OCI-LY7 (cell line): Measurements from ENCODE around the gene NFATC3. TPM values are rescaled to one million over a fixed set of nuclear protein-coding genes. Genes with fewer than 3 reads are reported as not detected.
"Not testable (repeated sequence)": the region's sequence is repeated elsewhere in the genome, so short reads cannot be mapped to it uniquely, and the experiment has no call there.

ENCODE experiments used
- BruUV-seq: library from RNA; stranded (reverse); fragments of 400-500 nt; replicated peaks from 2 replicates; lab custom pipeline; 2021; lab: Mats Ljungman, UMichigan
- CTCF ChIA-PET: fragments of 300-600 bp; sonication (Branson Sonifier 250); formaldehyde crosslinking; loops from one replicate; lab custom pipeline; 2022; ENCODE audit warnings: antibody characterized with exemption; ENCODE audit not compliant: unreplicated experiment; lab: Charles Lee
- POLR2A ChIA-PET: fragments of 300-600 bp; sonication (Branson Sonifier 250); formaldehyde crosslinking; loops from one replicate; lab custom pipeline; 2022; ENCODE audit warnings: antibody characterized with exemption; lab: Charles Lee
- DNase-seq: peaks from one replicate; pipeline ENCODE4 v3.0.0-alpha.2; 2015; ENCODE audit warnings: low spot score
- H2AFZ ChIP-seq: fragments of 200-600 bp; sonication (generic), shearing (Covaris generic); 2 replicates; pipeline ENCODE4 v1.6.1; 2014; ENCODE audit warnings: mild to moderate bottlenecking, antibody characterized with exemption, low read length, moderate library complexity
- H3K27ac ChIP-seq: fragments of 200-600 bp; sonication (generic); 2 replicates; pipeline ENCODE4 v1.5.1; 2014; ENCODE audit warnings: mixed run types, low read depth, mild to moderate bottlenecking, moderate library complexity, low read length, inconsistent platforms; ENCODE audit not compliant: poor library complexity, severe bottlenecking
- H3K36me3 ChIP-seq: fragments of 200-600 bp; sonication (generic); 2 replicates; pipeline ENCODE4 v1.6.1; 2014; ENCODE audit warnings: mild to moderate bottlenecking, antibody characterized with exemption, low read length, moderate library complexity, mixed read lengths; ENCODE audit not compliant: insufficient read depth
- H3K4me1 ChIP-seq: fragments of 200-600 bp; sonication (generic); 2 replicates; pipeline ENCODE4 v1.5.1; 2014; ENCODE audit warnings: mild to moderate bottlenecking, low read length; ENCODE audit not compliant: insufficient read depth, poor library complexity, severe bottlenecking
- H3K4me2 ChIP-seq: fragments of 200-600 bp; sonication (generic); 2 replicates; pipeline ENCODE4 v1.6.1; 2014; ENCODE audit warnings: mild to moderate bottlenecking, low read length
- H3K4me3 ChIP-seq: fragments of 200-600 bp; sonication (generic); 2 replicates; pipeline ENCODE4 v1.5.1; 2014; ENCODE audit warnings: mild to moderate bottlenecking, low read depth, low read length; ENCODE audit not compliant: poor library complexity, severe bottlenecking
- H3K79me2 ChIP-seq: fragments of 200-600 bp; sonication (generic); 2 replicates; pipeline ENCODE4 v1.6.1; 2016; ENCODE audit warnings: low read depth, mild to moderate bottlenecking, low read length, moderate library complexity, mixed read lengths; ENCODE audit not compliant: insufficient read depth
- H3K9me2 ChIP-seq: fragments of 200-600 bp; sonication (generic); 2 replicates; pipeline ENCODE4 v1.6.1; 2016; ENCODE audit warnings: mild to moderate bottlenecking, low read length, mixed read lengths; ENCODE audit not compliant: insufficient read depth
- H3K9me3 ChIP-seq: fragments of 200-600 bp; sonication (generic); 2 replicates; pipeline ENCODE4 v1.6.1; 2014; ENCODE audit warnings: mild to moderate bottlenecking, mixed run types, low read length, mixed read lengths
- H4K20me1 ChIP-seq: fragments of 200-600 bp; sonication (generic); 2 replicates; pipeline ENCODE4 v1.6.1; 2014; ENCODE audit warnings: mild to moderate bottlenecking, antibody characterized with exemption, low read length, moderate library complexity, mixed read lengths; ENCODE audit not compliant: insufficient read depth
- EZH2phosphoT487 ChIP-seq: fragments of 200-600 bp; sonication (generic); IDR thresholded peaks from 2 replicates; pipeline ENCODE4 v1.6.1; 2018; ENCODE audit warnings: low read depth, borderline replicate concordance, mild to moderate bottlenecking, mixed run types, antibody characterized with exemption, low read length, moderate library complexity, mixed read lengths
- intact Hi-C: fragments of 100-400 bp; cut with micrococcal nuclease; formaldehyde crosslinking; loops from one replicate; pipeline ENCODE4 v1.10.0; 2022; ENCODE audit not compliant: unreplicated experiment
- total RNA-seq, 2 experiments: library from RNA; depleted of rRNA in 1 of 2; stranded (reverse); fragments of >200 nt in 1 of 2; shearing (Covaris generic) in 1 of 2; gene quantifications; 2 replicates each; pipeline ENCODE4 v1.2.3, GENCODE V29; 2014 to 2022
- TF ChIP-seq, protein P1 (sequence below): fragments of 200-600 bp; sonication (generic); conservative IDR thresholded peaks from 2 replicates; pipeline ENCODE4 v1.5.1; 2014; ENCODE audit warnings: mild to moderate bottlenecking, antibody characterized with exemption, low read length, moderate library complexity, mixed read lengths

NFATC3 gene
- total RNA-seq, 2 experiments from 2014 or later, result 73.4 to 76.0 TPM

DNA sequence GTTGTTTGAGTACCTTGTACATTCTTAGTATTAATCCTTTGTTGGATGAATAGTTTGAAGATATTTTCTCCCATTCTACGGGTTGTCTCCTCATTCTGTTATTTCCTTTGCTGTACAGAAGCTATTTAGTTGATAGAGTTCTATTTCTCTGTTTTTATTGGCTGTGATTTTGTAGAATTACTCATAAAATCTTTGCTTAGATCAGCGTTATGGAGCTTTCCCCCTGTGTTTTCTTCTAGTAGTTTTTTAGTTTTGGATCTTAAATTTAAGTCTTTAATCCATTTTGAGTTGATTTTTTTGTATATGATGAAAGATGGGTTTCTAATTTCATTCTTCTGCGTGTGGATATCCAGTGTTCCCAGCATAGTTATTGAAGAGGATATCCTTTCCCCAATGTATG lies 45.4 kb downstream of the NFATC3 start:
- no peaks in the 10 kb centered on the region for H3K9me2 ChIP-seq
- H3K9me3 ChIP-seq, result no peaks in the 10 kb centered on the region
- CTCF ChIA-PET, result no interaction called here
- no peak for TF ChIP-seq EZH2phosphoT487
- TF ChIP-seq, protein P1, sequence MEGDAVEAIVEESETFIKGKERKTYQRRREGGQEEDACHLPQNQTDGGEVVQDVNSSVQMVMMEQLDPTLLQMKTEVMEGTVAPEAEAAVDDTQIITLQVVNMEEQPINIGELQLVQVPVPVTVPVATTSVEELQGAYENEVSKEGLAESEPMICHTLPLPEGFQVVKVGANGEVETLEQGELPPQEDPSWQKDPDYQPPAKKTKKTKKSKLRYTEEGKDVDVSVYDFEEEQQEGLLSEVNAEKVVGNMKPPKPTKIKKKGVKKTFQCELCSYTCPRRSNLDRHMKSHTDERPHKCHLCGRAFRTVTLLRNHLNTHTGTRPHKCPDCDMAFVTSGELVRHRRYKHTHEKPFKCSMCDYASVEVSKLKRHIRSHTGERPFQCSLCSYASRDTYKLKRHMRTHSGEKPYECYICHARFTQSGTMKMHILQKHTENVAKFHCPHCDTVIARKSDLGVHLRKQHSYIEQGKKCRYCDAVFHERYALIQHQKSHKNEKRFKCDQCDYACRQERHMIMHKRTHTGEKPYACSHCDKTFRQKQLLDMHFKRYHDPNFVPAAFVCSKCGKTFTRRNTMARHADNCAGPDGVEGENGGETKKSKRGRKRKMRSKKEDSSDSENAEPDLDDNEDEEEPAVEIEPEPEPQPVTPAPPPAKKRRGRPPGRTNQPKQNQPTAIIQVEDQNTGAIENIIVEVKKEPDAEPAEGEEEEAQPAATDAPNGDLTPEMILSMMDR, result no peak
- no TSS peak for BruUV-seq
- H2AFZ ChIP-seq, result no peak overlapping the region
- H3K4me2 ChIP-seq, result no peak overlapping the region
- H3K36me3 ChIP-seq, result peaks cover 50% of the 10 kb centered on the region
- H3K4me1 ChIP-seq, result peaks cover 18% of the 10 kb centered on the region
- DNase-seq, result no peak
- POLR2A ChIA-PET, result no interaction called here
- no peak overlapping the region for H3K27ac ChIP-seq
- intact Hi-C loops, result no loop called here
- H3K4me3 ChIP-seq, result no peak overlapping the region
- H4K20me1 ChIP-seq, result peaks cover 7% of the 10 kb centered on the region
- H3K79me2 ChIP-seq, result peaks cover 83% of the 10 kb centered on the region

DNA sequence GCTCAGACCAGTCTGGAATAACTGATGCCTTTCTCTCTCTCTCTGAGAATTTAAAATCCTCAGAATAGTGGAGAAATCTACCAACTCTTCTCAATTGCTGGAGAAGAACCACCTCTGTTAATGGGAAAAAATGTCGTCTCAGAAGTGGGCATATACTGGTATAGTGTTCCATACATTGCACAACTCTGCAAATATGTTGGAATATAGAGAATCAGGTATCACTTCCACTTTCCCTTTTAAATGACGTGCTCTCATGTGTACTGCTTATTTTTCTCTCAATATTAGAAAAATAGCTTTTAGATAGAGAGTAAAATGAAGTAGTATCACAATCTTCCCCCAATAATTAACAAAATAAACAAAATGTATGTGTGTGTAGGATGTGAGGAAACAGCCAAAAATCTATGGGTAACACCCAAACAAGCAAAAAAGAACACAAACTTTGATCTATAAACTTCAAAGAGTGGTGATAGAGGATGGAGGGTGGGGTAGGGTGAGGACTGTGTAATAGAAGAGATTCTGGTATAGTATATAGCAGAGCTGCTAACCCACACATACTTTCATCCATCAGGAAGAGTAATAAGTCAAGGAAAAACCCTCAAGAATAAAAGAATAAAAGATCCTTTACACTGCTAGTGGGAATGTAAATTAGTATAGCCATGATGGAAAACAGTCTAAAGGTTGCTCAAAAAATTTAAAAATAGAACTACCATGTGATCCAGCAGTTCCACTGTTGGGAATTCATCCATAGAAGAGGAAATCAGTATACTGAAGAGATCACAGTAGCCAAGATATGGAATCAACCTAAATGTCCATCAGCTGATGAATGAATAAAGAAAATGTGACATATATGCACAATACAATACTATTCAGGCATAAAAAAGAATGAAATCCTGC lies 46.9 kb downstream of the NFATC3 start:
- Histone ChIP-seq H3K4me2 (no peak overlapping the region), H3K9me3 (no peaks in the 10 kb centered on the region), H3K79me2 (peaks cover 87% of the 10 kb centered on the region), H4K20me1 (peaks cover 7% of the 10 kb centered on the region), H3K27ac (no peak overlapping the region), H3K4me1 (peaks cover 18% of the 10 kb centered on the region), H2AFZ (no peak overlapping the region), H3K9me2 (no peaks in the 10 kb centered on the region), H3K4me3 (no peak overlapping the region), H3K36me3 (peaks cover 48% of the 10 kb centered on the region)
- POLR2A ChIA-PET, result interaction anchor here (0.6 kb wide), 1 partner anchor 85 kb away, joined by 3 read pairs; no protein-coding TSS in a partner anchor
- DNase-seq, result no peak
- intact Hi-C loops, result no loop called here
- CTCF ChIA-PET, result no interaction called here
- no TSS peak for BruUV-seq
- TF ChIP-seq EZH2phosphoT487, result no peak
- TF ChIP-seq, protein P1, result no peak

DNA sequence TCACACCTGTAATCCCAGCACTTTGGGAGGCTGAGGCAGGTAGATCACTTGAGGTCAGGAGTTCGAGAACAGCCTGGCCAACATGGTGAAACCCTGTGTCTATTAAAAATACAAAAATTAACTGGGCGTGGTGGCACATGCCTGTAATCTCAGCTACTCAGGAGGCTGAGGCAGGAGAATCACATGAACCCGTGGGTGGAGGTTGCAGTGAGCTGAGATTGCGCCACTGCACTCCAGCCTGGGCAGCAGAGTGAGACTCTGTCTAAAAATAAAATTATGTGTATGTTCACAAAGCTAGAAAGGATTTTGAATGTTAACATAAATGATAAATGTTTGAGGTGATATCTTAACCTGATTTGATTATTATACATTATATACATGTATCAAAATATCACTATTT lies 47.8 kb downstream of the NFATC3 start:
- H3K4me3 ChIP-seq, H3K9me2 ChIP-seq, H3K27ac ChIP-seq, BruUV-seq, H2AFZ ChIP-seq, H3K4me2 ChIP-seq, intact Hi-C loops, H4K20me1 ChIP-seq, POLR2A ChIA-PET, DNase-seq, H3K9me3 ChIP-seq, CTCF ChIA-PET: not testable (repeated sequence)
- peaks cover 50% of the 10 kb centered on the region for H3K36me3 ChIP-seq
- peaks cover 11% of the 10 kb centered on the region for H3K4me1 ChIP-seq
- H3K79me2 ChIP-seq, result peaks cover 83% of the 10 kb centered on the region
